ENCODE data around the gene XYLT1.

XYLT1 gene

GRCh38 chr16:17459903-17460521, 10.7 kb downstream of the XYLT1 start:
- H3K4me3 ChIP-seq (ENCODE audit: low read depth, low read length), result no peak overlapping the region
- no peak for DNase-seq (ENCODE audit: low read depth)
- no peak for TF ChIP-seq CTCF (IDR thresholded peaks at IDR 0.05; ENCODE audit: low read depth, low read length, missing control alignments)

- TF ChIP-seq CTCF (IDR thresholded peaks at IDR 0.05; ENCODE audit: low read depth, low read length, missing control alignments), result no peak
- DNase-seq (ENCODE audit: low read depth), result no peak
- no peak overlapping the region for H3K4me3 ChIP-seq (ENCODE audit: low read depth, low read length)
Measured at GRCh38 chr16:17457997-17458396, 12.8 kb downstream of the XYLT1 start.

GRCh38 chr16:17457513-17457912, 13.2 kb downstream of the XYLT1 start:
- TF ChIP-seq CTCF (IDR thresholded peaks at IDR 0.05; ENCODE audit: low read depth, low read length, missing control alignments), result no peak
- DNase-seq (ENCODE audit: low read depth), result no peak
- no peak overlapping the region for H3K4me3 ChIP-seq (ENCODE audit: low read depth, low read length)

- no peak for DNase-seq (ENCODE audit: low read depth)
Measured at GRCh38 chr16:17454162-17454730, 16.5 kb downstream of the XYLT1 start.

GRCh38 chr16:17453364-17454038, 17.3 kb downstream of the XYLT1 start:
- DNase-seq (ENCODE audit: low read depth), result no peak
- TF ChIP-seq CTCF (IDR thresholded peaks at IDR 0.05; ENCODE audit: low read depth, low read length, missing control alignments), result no peak

More at GRCh38 chr16:17454162-17454730, 16.5 kb downstream of the XYLT1 start:
- TF ChIP-seq CTCF (IDR thresholded peaks at IDR 0.05; ENCODE audit: low read depth, low read length, missing control alignments), result no peak
- H3K4me3 ChIP-seq (ENCODE audit: low read depth, low read length), result no peak overlapping the region

GRCh38 chr16:17452922-17453321, 17.8 kb downstream of the XYLT1 start:
- TF ChIP-seq CTCF (IDR thresholded peaks at IDR 0.05; ENCODE audit: low read depth, low read length, missing control alignments), result no peak
- no peak overlapping the region for H3K4me3 ChIP-seq (ENCODE audit: low read depth, low read length)
- DNase-seq (ENCODE audit: low read depth), result no peak

More at GRCh38 chr16:17453364-17454038, 17.3 kb downstream of the XYLT1 start:
- H3K4me3 ChIP-seq (ENCODE audit: low read depth, low read length), result no peak overlapping the region
